Muscle of arm (tissue), 14 donors: Measurements from ENCODE around the gene SGPP1. TPM values are rescaled to one million over a fixed set of nuclear protein-coding genes. Genes with fewer than 3 reads are reported as not detected.
"Not testable (repeated sequence)": the region's sequence is repeated elsewhere in the genome, so short reads cannot be mapped to it uniquely, and the experiment has no call there.

Experiments
- DNase-seq: peaks from one replicate; pipeline ENCODE4 v3.0.0-alpha.2; 2013
- long read RNA-seq, 11 donors: transcript quantifications; one replicate each; lab custom pipeline, GENCODE V29; 2026
- polyA plus RNA-seq, 12 donors: library from polyadenylated mRNA; unstranded; fragments of 120-200 nt; gene quantifications; one replicate each; pipeline ENCODE4 v1.2.1, GENCODE V29; 2013; ENCODE audit not compliant: insufficient read length in 12 of 12

SGPP1 gene, protein sequence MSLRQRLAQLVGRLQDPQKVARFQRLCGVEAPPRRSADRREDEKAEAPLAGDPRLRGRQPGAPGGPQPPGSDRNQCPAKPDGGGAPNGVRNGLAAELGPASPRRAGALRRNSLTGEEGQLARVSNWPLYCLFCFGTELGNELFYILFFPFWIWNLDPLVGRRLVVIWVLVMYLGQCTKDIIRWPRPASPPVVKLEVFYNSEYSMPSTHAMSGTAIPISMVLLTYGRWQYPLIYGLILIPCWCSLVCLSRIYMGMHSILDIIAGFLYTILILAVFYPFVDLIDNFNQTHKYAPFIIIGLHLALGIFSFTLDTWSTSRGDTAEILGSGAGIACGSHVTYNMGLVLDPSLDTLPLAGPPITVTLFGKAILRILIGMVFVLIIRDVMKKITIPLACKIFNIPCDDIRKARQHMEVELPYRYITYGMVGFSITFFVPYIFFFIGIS
- polyA plus RNA-seq: 10 to 100 TPM in 8 of 12 donors, 1 to 10 TPM in 3, not detected in 1; 8.1 to 13.9 (median 11.0) TPM
- long read RNA-seq, donor 1, transcript SGPP1-201 (3 exons, 3,312 nt): major isoform, 5 of 5 reads
- long read RNA-seq, donor 1, partial matches to known transcripts: 0 of 5 reads
- long read RNA-seq, donor 1, other reads (novel, unspliced or antisense): 0 of 5 reads
- long read RNA-seq, donor 2, partial matches to known transcripts: 0 of 1 reads
- long read RNA-seq, donor 2, other reads (novel, unspliced or antisense): 0 of 1 reads
- long read RNA-seq, donor 3, partial matches to known transcripts: 0 of 3 reads
- long read RNA-seq, donor 3, other reads (novel, unspliced or antisense): 0 of 3 reads
- long read RNA-seq, donor 4, partial matches to known transcripts: 0 of 2 reads
- long read RNA-seq, donor 4, other reads (novel, unspliced or antisense): 0 of 2 reads
- long read RNA-seq, donor 5, transcript SGPP1-201 (3 exons, 3,312 nt): major isoform, 6 of 18 reads
- long read RNA-seq, donor 5, partial matches to known transcripts: 12 of 18 reads
- long read RNA-seq, donor 5, other reads (novel, unspliced or antisense): 0 of 18 reads
- long read RNA-seq, donor 6, transcript SGPP1-201 (3 exons, 3,312 nt): major isoform, 5 of 5 reads
- long read RNA-seq, donor 6, partial matches to known transcripts: 0 of 5 reads
- long read RNA-seq, donor 6, other reads (novel, unspliced or antisense): 0 of 5 reads
- long read RNA-seq, donor 7, partial matches to known transcripts: 0 of 2 reads
- long read RNA-seq, donor 7, other reads (novel, unspliced or antisense): 0 of 2 reads
- long read RNA-seq, donor 8, transcript SGPP1-201 (3 exons, 3,312 nt): major isoform, 6 of 6 reads
- long read RNA-seq, donor 8, partial matches to known transcripts: 0 of 6 reads
- long read RNA-seq, donor 8, other reads (novel, unspliced or antisense): 0 of 6 reads
- long read RNA-seq, donor 9, transcript SGPP1-201 (3 exons, 3,312 nt): major isoform, 5 of 5 reads
- long read RNA-seq, donor 9, partial matches to known transcripts: 0 of 5 reads
- long read RNA-seq, donor 9, other reads (novel, unspliced or antisense): 0 of 5 reads
- long read RNA-seq, donor 10, partial matches to known transcripts: 0 of 4 reads
- long read RNA-seq, donor 10, other reads (novel, unspliced or antisense): 0 of 4 reads
- long read RNA-seq, donor 11, partial matches to known transcripts: 0 of 4 reads
- long read RNA-seq, donor 11, other reads (novel, unspliced or antisense): 0 of 4 reads

DNA sequence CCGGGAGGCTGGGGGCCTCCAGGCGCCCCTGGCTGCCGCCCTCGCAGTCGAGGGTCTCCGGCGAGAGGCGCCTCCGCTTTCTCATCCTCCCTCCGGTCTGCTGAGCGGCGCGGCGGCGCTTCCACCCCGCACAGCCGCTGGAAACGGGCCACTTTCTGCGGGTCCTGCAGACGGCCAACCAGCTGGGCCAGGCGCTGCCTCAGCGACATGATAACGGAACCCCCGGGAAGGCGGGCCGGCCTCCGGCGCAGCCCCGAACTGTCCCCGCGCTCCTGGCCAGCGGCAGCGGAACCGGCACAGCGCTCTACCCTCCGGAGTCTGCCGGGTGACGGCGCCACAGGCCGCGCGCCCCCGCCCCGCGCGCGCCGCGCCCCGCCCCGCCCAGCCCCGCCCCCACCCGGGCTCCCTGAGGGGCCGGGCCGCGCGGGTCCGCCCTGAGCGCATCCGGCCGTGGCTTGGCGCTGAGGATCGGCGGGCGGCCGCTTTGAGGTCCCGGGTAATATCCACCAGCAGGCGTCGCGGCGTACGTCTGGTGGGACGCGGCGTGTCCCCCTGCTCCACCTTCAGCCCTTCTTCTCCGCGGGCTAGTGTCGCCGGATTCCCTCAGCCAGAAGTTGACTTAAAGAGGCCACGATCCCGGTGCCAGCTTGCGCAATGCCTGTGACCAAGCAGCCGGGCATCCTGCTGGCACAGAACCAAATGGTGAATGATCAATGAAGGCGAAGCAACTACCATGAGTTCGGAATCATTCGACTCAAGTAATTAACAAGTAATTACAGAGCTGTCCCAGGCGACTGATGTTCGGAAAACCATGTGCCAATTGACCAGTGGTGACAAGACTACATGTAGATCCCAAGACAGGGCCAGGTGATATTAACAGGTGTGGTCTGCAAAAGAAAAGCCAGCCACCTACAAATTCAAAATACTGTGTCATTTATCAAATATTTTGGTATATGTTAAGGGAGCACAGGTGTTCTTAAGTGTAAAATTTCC, at the start of gene SGPP1:
Gene SGPP1, minus strand, starts transcription at position 330 of the 993 bp plus-strand sequence. Its CDS starts 121 bp downstream, at position 209.
- peak; percentile 64 for DNase-seq

DNA sequence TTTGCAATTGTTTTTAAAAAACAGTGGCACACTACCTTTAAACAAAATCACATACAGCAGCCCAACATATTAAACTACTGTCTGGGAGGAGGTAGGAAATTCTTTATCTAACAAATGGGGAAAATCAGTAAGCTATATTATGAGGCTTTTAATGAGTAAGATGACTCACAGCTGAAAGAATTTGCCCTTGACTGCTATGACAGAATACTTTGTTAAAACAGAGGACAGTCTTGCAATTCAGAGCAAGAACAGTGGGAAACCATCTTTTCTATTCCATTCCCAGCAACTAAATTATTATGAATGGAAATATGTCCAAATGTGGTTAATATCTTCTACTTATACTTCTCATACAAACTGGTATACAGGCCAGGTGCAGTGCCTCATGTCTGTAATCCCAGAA, 49.2 kb upstream of the SGPP1 start:
- no peak for DNase-seq

DNA sequence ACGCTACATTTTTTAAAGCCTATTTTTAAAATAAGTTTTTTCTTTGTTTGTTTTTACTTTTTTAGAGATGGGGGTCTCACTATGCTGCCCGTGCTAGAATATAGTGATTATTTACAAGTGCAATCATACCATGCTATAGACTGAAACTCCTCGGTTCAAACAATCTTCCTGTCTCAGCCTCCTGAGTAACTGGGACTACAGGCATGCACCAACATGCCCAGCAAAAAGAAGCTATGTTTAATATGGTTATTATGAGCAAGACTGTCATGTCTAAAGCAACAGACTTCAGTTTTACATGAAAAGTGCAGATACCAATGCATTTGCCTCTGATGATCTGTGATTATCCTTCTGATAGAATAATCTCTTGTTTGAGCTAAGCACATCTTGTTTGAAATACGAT, 45.6 kb upstream of the SGPP1 start:
- DNase-seq: no peak

DNA sequence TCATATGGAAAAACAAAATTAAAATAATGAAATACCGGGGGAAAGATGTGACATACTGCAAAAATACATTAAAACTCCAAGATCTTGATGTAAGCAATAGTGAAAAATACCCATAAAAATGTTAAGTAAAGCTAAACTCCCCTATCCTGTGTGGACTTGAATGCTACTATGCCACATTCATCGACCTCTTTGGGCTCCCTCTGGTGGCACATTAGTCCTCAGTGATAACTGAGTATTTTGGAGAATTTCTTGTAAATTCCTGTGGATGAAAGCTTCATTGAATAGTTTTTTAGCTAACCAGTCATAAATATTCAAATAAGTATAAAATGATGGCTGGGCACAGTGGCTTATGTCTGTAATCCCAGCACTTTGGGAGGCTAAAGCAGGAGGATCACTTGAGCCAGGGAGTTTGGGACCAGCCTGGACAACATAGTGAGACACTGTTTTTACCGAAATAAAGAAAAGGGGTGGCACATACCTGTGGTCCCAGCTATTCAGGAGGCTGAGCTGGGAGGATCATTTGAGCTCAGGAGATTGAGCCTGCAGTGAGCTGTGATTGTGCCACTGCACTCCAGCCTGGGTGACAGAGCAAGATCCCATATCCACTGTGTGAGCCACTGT, 42.4 kb upstream of the SGPP1 start:
- peak; percentile 40 for DNase-seq

DNA sequence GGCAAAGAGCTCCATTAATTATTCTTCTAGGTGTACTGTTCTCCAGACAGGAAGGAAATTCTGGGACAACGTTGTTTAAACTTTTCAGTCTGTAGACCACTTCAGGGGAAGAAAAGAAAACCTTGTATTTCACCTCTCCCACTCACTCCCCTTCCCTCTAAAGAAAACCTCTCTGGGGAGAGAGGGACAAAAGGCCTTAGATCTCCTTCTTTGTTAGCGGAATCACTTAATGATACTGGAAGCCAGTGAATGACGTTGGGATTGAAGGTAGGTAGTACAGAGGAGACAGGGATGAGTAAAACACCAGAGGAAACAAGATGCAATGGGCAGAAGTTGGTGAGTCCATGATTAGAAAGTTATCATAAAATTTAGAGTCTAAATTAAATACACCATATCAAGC, 38.7 kb upstream of the SGPP1 start:
- no peak for DNase-seq

DNA sequence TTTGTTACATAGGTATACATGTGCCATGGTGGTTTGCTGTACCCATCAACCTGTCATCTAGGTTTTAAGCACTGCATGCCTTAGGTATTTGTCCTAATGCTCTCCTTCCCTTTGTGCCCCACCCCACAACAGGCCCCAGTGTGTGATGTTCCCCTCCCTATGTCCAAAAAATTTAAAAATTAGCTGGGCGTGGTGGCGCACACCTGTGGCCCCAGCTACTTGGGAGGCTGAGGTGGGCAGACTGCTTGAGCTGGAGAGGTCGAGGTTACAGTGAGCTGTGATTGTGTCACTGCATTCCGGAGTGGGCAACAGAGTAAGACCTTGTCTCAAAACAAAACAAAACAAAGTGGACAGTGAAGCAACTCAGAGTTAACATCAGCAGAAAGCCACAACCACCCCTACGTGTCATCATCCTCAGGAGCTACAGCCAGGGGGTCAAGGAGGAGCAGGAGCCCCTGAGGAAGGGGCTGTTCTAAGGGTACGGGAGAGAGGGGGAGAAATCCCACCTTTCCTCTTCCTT, 36.8 kb upstream of the SGPP1 start:
- DNase-seq: no peak

DNA sequence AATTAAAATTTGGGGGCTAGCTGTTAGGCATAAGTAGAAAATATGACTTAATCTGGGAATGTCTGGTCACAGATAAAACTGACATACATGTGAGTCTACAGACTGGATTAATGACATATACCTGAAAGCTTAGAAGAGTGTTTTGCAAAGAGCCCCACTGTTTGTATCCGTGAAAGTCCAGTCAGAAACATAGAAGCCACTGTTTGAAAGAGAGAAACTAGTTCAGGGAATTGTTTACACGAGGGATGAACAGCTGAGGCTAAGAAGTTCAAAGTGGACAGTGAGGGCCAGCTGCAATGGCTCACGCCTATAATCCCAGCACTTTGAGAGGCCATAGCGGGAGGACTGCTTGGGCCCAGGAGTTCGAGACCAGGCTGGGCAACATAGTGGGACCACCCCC, 36.2 kb upstream of the SGPP1 start:
- DNase-seq: no peak

DNA sequence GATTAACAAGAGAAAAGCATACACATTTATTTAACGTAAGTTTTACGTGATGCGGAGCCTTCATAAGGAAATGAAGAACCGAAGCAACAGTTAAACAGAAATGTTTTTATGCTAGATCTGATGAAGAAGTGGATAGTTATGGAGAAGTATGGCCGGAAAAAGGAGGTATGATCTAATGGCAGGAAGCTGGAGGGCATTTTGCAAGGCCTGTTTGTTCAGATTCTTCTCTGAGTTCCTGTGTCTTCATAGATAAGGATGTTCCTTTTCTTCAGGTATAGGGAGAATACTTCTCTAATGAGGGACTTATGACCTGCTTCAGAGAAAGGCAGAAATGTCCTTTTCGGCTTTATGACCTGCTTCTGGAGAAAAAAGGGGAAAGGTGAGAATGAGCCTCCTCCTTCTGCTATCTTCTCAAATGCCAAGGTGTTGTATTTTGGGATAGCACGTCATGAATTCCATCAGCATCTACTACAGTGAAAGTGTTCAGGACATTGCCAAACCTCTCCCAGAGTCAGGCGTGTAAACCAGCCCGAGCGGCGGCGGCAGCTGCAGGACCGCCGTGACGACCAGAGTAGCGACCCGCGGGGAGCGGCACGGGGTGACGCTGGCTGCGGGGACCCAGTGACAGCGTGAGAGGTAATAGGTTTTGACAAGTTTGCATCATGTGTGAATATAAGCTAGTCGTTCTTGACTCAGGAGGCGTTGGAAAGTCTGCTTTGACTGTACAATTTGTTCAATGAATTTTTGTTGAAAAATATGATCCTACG, 33.7 kb upstream of the SGPP1 start:
- DNase-seq: no peak

DNA sequence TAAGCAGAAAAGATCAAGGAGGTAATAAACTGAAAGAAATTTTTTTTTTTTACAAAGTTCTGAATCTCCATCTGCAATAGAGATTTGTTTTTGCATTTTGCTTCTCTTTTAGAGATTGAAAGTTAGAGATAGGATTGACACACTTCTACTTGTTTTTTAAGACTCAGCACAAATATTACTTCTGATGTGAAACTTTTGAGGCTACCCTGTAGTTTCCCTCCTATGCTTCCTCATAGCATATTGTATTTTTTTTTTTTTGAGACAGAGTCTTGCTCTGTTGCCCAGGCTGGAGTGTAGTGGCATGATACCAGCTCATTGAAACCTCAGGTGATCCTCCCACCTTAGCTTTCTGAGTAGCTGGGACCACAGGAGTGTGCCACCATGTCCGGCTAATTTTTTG, 32.1 kb upstream of the SGPP1 start:
- DNase-seq: no peak

DNA sequence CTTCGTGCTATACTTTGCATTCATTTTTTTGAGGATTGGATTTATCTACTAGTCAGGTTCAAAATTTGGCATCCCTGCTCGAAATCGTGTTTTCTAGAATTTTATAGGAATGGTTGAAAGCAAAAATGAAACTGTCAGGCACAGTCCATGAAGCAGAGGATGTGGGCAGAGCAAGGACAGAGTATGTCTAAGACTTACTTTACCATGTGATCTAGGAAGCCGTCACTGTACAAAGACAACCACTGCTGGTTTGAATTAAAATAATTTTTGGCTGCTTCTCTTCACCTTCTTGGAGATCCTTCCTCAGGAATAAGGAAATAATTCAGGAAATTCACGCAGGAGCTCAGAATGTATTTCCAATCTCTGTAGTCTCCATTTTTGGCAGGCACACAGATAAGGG, 31.6 kb upstream of the SGPP1 start:
- DNase-seq: peak; percentile 28

DNA sequence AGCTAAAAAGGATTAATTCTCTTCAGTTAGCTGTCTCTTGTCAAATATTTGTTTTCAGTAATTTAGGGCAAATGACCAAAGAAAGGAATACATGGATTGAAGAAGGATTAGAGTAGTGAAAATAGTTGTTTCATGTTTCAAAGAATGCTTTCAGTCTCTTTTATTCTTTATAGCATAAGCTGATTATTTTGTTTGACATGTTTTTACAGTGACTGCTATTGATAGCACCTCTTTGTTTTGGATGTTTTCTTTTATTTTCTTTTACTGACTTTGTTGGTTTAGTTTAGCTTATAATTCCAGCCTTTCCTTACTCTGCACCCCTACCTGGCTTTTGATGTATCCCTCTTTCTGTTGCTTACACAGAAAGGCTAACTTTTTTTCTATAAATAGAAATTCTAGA, 29.3 kb upstream of the SGPP1 start:
- DNase-seq: no peak

DNA sequence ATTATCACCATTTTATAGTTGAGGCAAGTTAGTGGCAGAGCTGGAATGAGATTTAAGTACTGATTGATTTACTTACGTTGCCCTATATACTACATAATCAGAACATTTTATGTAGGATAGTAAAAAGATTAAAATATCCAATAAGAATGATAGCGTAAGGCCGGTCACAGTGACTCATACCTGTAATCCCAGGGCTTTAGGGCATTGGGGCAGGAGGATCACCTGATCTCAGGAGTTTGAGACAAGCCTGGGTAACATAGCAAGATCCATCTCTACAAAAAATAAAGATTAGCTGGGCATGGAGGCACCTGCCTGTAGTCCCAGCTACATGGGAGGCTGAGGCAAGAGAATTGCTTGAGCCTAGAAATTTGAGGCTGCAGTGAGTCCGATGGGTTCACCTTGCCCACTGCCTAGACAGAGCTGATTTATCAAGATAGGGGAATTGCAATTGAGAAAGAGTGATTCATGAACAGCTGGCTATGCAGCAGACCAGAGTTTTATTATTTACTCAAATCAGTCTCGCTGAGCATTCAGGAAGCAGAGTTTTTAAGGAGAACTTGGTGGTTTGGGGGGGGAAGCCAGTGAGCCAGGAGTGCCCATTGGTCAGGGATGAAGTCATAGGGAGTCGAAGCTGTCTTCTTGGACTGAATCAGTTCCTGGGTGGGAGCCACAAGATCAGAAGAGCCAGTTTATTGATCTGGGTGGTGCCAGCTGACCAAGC, 24.7 kb upstream of the SGPP1 start:
- DNase-seq: no peak

DNA sequence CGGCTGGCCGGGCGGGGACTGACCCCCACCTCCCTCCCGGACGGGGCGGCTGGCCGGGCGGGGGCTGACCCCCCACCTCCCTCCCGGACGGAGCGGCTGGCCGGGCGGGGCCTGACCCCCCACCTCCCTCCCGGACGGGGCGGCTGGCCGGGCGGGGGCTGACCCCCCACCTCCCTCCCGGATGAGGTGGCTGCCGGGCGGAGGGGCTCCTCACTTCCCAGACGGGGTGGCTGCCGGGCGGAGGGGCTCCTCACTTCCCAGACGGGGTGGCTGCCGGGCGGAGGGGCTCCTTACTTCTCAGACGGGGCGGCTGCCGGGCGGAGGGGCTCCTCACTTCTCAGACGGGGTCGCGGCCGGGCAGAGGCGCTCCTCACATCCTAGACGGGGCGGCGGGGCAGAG, 23.2 kb upstream of the SGPP1 start:
- DNase-seq: not testable (repeated sequence)

DNA sequence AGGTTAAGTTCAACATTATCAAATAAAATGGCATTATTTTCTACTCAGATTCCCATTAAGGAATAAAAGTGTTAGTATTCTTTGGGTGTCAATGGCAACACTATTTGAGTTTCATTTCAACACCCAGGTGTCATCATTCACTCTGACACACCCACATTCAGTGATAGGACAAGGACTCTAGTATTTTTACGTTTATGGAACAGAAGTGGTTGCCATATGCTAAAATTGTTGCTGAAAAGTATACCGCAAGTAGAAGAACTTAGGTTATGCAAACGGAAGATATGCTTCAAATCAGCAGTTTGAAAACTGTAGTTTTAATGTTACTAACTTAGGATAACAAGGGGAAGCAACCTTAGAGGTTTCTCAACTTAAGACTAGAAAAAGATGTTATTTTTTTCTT, 20.0 kb upstream of the SGPP1 start:
- DNase-seq: no peak

DNA sequence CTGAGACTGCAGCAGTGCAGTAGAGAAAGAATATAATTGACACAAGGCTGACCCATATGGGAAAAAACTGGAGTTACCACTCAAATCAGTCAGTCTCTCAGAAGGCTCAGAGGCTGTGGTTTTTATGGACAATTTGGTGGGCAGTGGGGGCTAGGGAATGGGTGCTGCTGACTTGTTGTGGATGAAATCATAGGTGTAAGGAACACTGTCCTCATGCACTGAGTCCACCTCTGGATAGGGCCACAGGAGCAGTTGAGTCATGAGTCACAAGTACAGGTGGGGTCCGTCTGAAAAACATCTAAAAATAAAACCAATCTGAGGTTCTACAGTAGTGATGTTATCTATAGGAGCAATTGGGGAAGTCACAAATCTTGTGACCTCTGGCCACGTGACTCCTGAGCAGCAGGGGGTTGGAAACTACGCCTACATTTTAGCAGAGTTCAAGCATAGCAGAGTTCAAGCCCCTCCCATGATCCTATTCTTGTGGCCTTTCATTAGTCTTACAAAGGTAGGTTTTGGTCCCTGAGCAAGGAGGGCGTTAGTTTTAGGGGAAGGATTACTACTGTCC, 18.1 kb upstream of the SGPP1 start:
- no peak for DNase-seq

DNA sequence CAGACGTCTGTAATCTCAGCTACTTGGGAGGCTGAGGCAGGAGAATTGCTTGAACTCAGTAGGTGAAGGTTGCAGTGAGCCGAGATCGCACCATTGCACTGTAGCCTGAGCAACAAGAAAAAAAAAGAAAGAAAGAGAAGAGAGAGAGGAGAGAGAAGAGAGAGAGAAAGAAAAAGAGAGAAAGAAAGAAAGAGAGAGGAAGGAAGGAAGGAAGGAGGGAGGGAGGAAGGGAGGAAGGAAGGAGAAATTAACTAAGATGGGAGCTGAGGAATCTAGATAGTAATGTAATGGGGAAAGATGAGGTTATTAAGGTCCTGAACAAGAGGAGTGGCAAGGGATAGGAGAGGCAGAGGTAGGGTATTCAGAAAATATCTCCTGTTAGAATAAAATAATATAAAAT, 17.4 kb upstream of the SGPP1 start:
- no peak for DNase-seq

DNA sequence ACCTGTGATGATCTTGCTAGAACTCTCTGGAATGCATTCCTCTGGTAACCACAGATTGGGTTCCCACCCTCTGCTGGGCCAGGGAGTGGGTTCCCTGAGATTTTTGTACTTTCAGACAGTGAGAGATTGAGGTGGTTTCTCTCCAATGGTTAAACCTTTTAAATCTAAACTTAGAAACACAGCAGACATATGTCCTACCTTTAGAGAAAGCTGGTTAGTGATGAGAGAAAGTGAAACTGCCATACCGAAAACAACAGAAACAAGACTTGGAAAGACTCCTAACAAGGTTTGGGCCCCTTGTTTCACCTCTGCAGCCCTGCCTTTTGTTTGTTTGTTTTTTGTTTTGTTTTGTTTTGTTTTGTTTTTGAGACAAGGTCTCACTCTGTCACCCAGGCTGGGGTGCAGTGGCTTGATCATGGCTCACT, 9.7 kb upstream of the SGPP1 start:
- no peak for DNase-seq
